Measurements from ENCODE around the gene PPP1R26. TPM values are rescaled to one million over a fixed set of nuclear protein-coding genes. Genes with fewer than 3 reads are reported as not detected.

Gene PPP1R26
- polyA plus RNA-seq, 1 of the 3 experiments (the other 2 are of a cell fraction) = 20.1 TPM

GRCh38 chr9:135523521-135524129 is 44.0 kb downstream of the PPP1R26 start (continued):
- TF ChIP-seq ZBTB33 (IDR thresholded peaks at IDR 0.05; ENCODE audit: borderline replicate concordance, low read depth) = no peak
- TF ChIP-seq YY1 (IDR thresholded peaks at IDR 0.05; ENCODE audit: low read depth) = no peak
- no peak for TF ChIP-seq EP300 (IDR thresholded peaks at IDR 0.05; ENCODE audit: borderline replicate concordance in 1 of 2, low read depth in 1 of 2, low read length in 1 of 2)
- no peak for TF ChIP-seq RAD21 (IDR thresholded peaks at IDR 0.05; ENCODE audit: low read length)
- TF ChIP-seq NRF1 (IDR thresholded peaks at IDR 0.05; ENCODE audit: low read depth, low read length) = no peak
- no peak for TF ChIP-seq POLR2AphosphoS5 (IDR thresholded peaks at IDR 0.05; ENCODE audit: low read depth, low read length)
- TF ChIP-seq JUND (IDR thresholded peaks at IDR 0.05) = no peak
- no peak for TF ChIP-seq USF1 (IDR thresholded peaks at IDR 0.05; ENCODE audit: borderline replicate concordance, low read depth)
- TF ChIP-seq GABPA (IDR thresholded peaks at IDR 0.05; ENCODE audit: low read depth) = no peak
- TF ChIP-seq NFIC (IDR thresholded peaks at IDR 0.05; ENCODE audit: borderline replicate concordance) = no peak
- no peak for TF ChIP-seq IRF3 (IDR thresholded peaks at IDR 0.05; ENCODE audit: low read depth, low read length)

GRCh38 chr9:135524130-135524861 is 44.7 kb downstream of the PPP1R26 start:
- no peak overlapping the region for H2AFZ ChIP-seq (ENCODE audit: low read depth)
- DNase-seq = no peak
- CTCF ChIA-PET = interaction anchor here (0.6 to 1.9 kb wide), 4 partner anchors 20 to 112 kb away, joined by 3 to 4 read pairs (median 4); partner anchors contain the start of gene MRPS2
- TF ChIP-seq CHD2 (IDR thresholded peaks at IDR 0.05; ENCODE audit: low read length, partially characterized antibody) (no peak), CTCF (IDR thresholded peaks at IDR 0.05) (no peak), FOXJ3 (CRISPR knock-in tag; IDR thresholded peaks at IDR 0.05) (no peak), MXI1 (IDR thresholded peaks at IDR 0.05; ENCODE audit: low read depth, low read length) (no peak), ZBTB33 (IDR thresholded peaks at IDR 0.05; ENCODE audit: borderline replicate concordance, low read depth) (no peak), RCOR1 (IDR thresholded peaks at IDR 0.05; ENCODE audit: low read length) (no peak), REST (IDR thresholded peaks at IDR 0.05; ENCODE audit: low read depth, low read length) (no peak), RFX5 (IDR thresholded peaks at IDR 0.05; ENCODE audit: low read length) (no peak)

More at GRCh38 chr9:135524130-135524861, 44.7 kb downstream of the PPP1R26 start:
- Histone ChIP-seq H3K36me3 (replicated peaks in 1 of 2; ENCODE audit: control insufficient read depth in 1 of 2, insufficient read depth in 2 of 2, low read length in 1 of 2) (no peaks in the 10 kb centered on the region), H3K9me2 (no peaks in the 10 kb centered on the region), H4K20me1 (ENCODE audit: insufficient read depth) (no peaks in the 10 kb centered on the region), H3K27me3 (ENCODE audit: insufficient read depth) (no peaks in the 10 kb centered on the region), H3K27ac (ENCODE audit: low read depth in 2 of 2, low read length in 1 of 2) (no peak overlapping the region), H3K79me2 (ENCODE audit: insufficient read depth) (no peaks in the 10 kb centered on the region), H3K9ac (no peak overlapping the region), H3K9me3 (no peaks in the 10 kb centered on the region), H3K4me1 (ENCODE audit: control insufficient read depth in 1 of 2, insufficient read depth in 2 of 2, low read depth in 1 of 2, low read length in 1 of 2) (no peaks in the 10 kb centered on the region; a peak in 1 of 4 replicates), H3K4me2 (no peak overlapping the region), H3K4me3 (ENCODE audit: low read depth in 2 of 2, low read length in 1 of 2) (no peak overlapping the region), H3F3A (replicated peaks; ENCODE audit: insufficient read depth) (no peaks in the 10 kb centered on the region)
- WGBS (ENCODE audit: low lambda C conversion rate) = 60% methylated on average over 13 of the region's 27 CpGs
- POLR2A ChIA-PET = no interaction called here
